Suprapubic skin (tissue), 4 donors: ENCODE measurements around the gene PTPRD. TPM values are rescaled to one million over a fixed set of nuclear protein-coding genes. Genes with fewer than 3 reads are reported as not detected.
"Not testable (repeated sequence)": the region's sequence is repeated elsewhere in the genome, so short reads cannot be mapped to it uniquely, and the experiment has no call there.

ENCODE experiments used
- DNase-seq, 2 donors: peaks; one replicate each; pipeline ENCODE4 v3.0.0-alpha.2; 2019; ENCODE audit warnings: low spot score in 2 of 2
- H3K27ac ChIP-seq: fragments of 200-600 bp; sonication (generic); one replicate; pipeline ENCODE4 v1.5.1; 2019
- H3K27me3 ChIP-seq: fragments of 200-600 bp; sonication (generic); one replicate; pipeline ENCODE4 v1.5.1; 2019
- H3K36me3 ChIP-seq: fragments of 200-600 bp; sonication (generic); one replicate; pipeline ENCODE4 v1.5.1; 2019
- H3K4me1 ChIP-seq: fragments of 200-600 bp; sonication (generic); one replicate; pipeline ENCODE4 v1.5.1; 2019
- H3K4me3 ChIP-seq: fragments of 200-600 bp; sonication (generic); one replicate; pipeline ENCODE4 v1.5.1; 2019; ENCODE audit warnings: mild to moderate bottlenecking
- H3K9me3 ChIP-seq: fragments of 200-600 bp; sonication (generic); one replicate; pipeline ENCODE4 v1.5.1; 2019
- CTCF ChIP-seq, 2 donors: fragments of 200-600 bp in 1 of 2; fragments of 450-650 bp in 1 of 2; sonication (generic) in 1 of 2; IDR thresholded peaks; one replicate each; pipeline ENCODE4 v1.5.1; 2016 to 2019; ENCODE audit warnings: antibody characterized with exemption in 2 of 2, mild to moderate bottlenecking in 1 of 2, moderate library complexity in 1 of 2
- EP300 ChIP-seq: sonication (generic); formaldehyde crosslinking; IDR thresholded peaks from one replicate; pipeline ENCODE4 v1.6.1; 2017; ENCODE audit warnings: antibody characterized with exemption
- POLR2A ChIP-seq, 2 donors: fragments of 450-650 bp; IDR thresholded peaks; one replicate each; pipeline ENCODE4 v1.6.1; 2017; ENCODE audit warnings: antibody characterized with exemption in 2 of 2, mild to moderate bottlenecking in 2 of 2, moderate library complexity in 2 of 2
- POLR2AphosphoS5 ChIP-seq, 3 donors: sonication (generic); formaldehyde crosslinking; IDR thresholded peaks; one replicate each; pipeline ENCODE4 v1.6.1; 2017; ENCODE audit warnings: antibody characterized with exemption in 3 of 3
- WGBS: methylation state at CpG from one replicate; pipeline ENCODE4 v1.1.5; 2018; 5-methylcytosine and 5-hydroxymethylcytosine counted together
- total RNA-seq, 4 donors: library from RNA; depleted of rRNA; stranded (reverse); fragments of >200 nt; gene quantifications; one replicate each; pipeline ENCODE4 v1.1.0, GENCODE V29; 2016

PTPRD gene
- total RNA-seq, 4 donors from 2014 or later = 0.49 to 3.3 (median 2.5) TPM

GRCh38 chr9:8703904-8704303, 1908.9 kb downstream of the PTPRD start:
- no peak for DNase-seq
- no peaks in the 10 kb centered on the region for H3K4me1 ChIP-seq
- H3K27ac ChIP-seq = no peak overlapping the region
- H3K4me3 ChIP-seq = no peak overlapping the region
- no peaks in the 10 kb centered on the region for H3K36me3 ChIP-seq
- TF ChIP-seq POLR2AphosphoS5 (IDR thresholded peaks at IDR 0.05) (no peak), POLR2A (IDR thresholded peaks at IDR 0.05) (no peak), EP300 (no peak), CTCF (IDR thresholded peaks at IDR 0.05) (no peak)
- H3K27me3 ChIP-seq = no peaks in the 10 kb centered on the region
- 70% methylated on average over 3 of the region's 3 CpGs for WGBS
- no peaks in the 10 kb centered on the region for H3K9me3 ChIP-seq

GRCh38 chr9:8701904-8702303, 1910.9 kb downstream of the PTPRD start:
- Histone ChIP-seq H3K36me3 (no peaks in the 10 kb centered on the region), H3K27ac (no peak overlapping the region), H3K27me3 (no peaks in the 10 kb centered on the region), H3K4me3 (no peak overlapping the region), H3K4me1 (no peaks in the 10 kb centered on the region), H3K9me3 (no peaks in the 10 kb centered on the region)
- 71% methylated on average over 4 of the region's 4 CpGs for WGBS
- no peak for DNase-seq
- TF ChIP-seq POLR2A (IDR thresholded peaks at IDR 0.05) (no peak), EP300 (no peak), POLR2AphosphoS5 (IDR thresholded peaks at IDR 0.05) (no peak), CTCF (IDR thresholded peaks at IDR 0.05) (no peak)

- H3K27ac ChIP-seq, DNase-seq, H3K9me3 ChIP-seq: not testable (repeated sequence)
These were observed 1915.2 kb downstream of the PTPRD start for GRCh38 chr9:8697565-8697964.

GRCh38 chr9:8696516-8696915, 1916.3 kb downstream of the PTPRD start:
- H3K36me3 ChIP-seq = no peaks in the 10 kb centered on the region
- H3K4me1 ChIP-seq = no peaks in the 10 kb centered on the region
- no peaks in the 10 kb centered on the region for H3K27me3 ChIP-seq
- WGBS = 87% methylated on average over 6 of the region's 6 CpGs
- TF ChIP-seq CTCF (IDR thresholded peaks at IDR 0.05) (no peak), POLR2AphosphoS5 (IDR thresholded peaks at IDR 0.05) (no peak)
- H3K9me3 ChIP-seq = no peaks in the 10 kb centered on the region
- no peak overlapping the region for H3K4me3 ChIP-seq
- no peak overlapping the region for H3K27ac ChIP-seq
- no peak for DNase-seq

More at GRCh38 chr9:8697565-8697964, 1915.2 kb downstream of the PTPRD start:
- H3K4me1 ChIP-seq, H3K27me3 ChIP-seq, H3K36me3 ChIP-seq, H3K4me3 ChIP-seq: not testable (repeated sequence)
- 96% methylated on average over 6 of the region's 6 CpGs for WGBS

- Histone ChIP-seq H3K36me3 (no peaks in the 10 kb centered on the region), H3K9me3 (no peaks in the 10 kb centered on the region), H3K27ac (no peak overlapping the region), H3K27me3 (no peaks in the 10 kb centered on the region), H3K4me1 (no peaks in the 10 kb centered on the region), H3K4me3 (no peak overlapping the region)
- TF ChIP-seq CTCF (IDR thresholded peaks at IDR 0.05) (no peak), POLR2AphosphoS5 (IDR thresholded peaks at IDR 0.05) (no peak), EP300 (no peak), POLR2A (IDR thresholded peaks at IDR 0.05) (no peak)
- WGBS = 71% methylated on average over 4 of the region's 4 CpGs
- no peak for DNase-seq
These were observed 1917.7 kb downstream of the PTPRD start for GRCh38 chr9:8694983-8695588.

- Histone ChIP-seq H3K27ac (no peak overlapping the region), H3K4me1 (no peaks in the 10 kb centered on the region), H3K27me3 (no peaks in the 10 kb centered on the region), H3K36me3 (no peaks in the 10 kb centered on the region), H3K9me3 (no peaks in the 10 kb centered on the region), H3K4me3 (no peak overlapping the region)
- DNase-seq = no peak
- TF ChIP-seq POLR2AphosphoS5 (IDR thresholded peaks at IDR 0.05) = no peak
- WGBS = 87% methylated on average over 6 of the region's 6 CpGs
These were observed 1919.3 kb downstream of the PTPRD start for GRCh38 chr9:8693464-8693863.
